Breast epithelium (tissue), 4 donors: ENCODE measurements around the gene TMTC3. TPM values are rescaled to one million over a fixed set of nuclear protein-coding genes. Genes with fewer than 3 reads are reported as not detected.

ENCODE experiments used
- DNase-seq, 2 donors: peaks; one replicate each; pipeline ENCODE4 v3.0.0-alpha.2; 2019; ENCODE audit warnings: low spot score in 2 of 2
- H3K27ac ChIP-seq, 2 donors: fragments of 200-600 bp; sonication (generic) in 1 of 2; one replicate each; pipeline ENCODE4 v1.5.1; 2016 to 2019; ENCODE audit warnings: mild to moderate bottlenecking in 1 of 2
- H3K27me3 ChIP-seq, 2 donors: fragments of 200-600 bp; sonication (generic) in 1 of 2; one replicate each; pipeline versions ENCODE4 v1.5.1 to v1.6.0; 2017 to 2019; ENCODE audit warnings: control low read depth in 1 of 2, mild to moderate bottlenecking in 1 of 2
- H3K36me3 ChIP-seq: fragments of 200-600 bp; one replicate; pipeline ENCODE4 v1.5.1; 2019
- H3K4me1 ChIP-seq, 2 donors: fragments of 200-600 bp; sonication (generic); one replicate each; pipeline ENCODE4 v1.5.1; 2016 to 2019; ENCODE audit warnings: control low read depth in 1 of 2
- H3K4me3 ChIP-seq, 3 donors: fragments of 200-600 bp; sonication (generic); 1 replicate in 2 of 3; 2 replicates in 1 of 3; pipeline ENCODE4 v1.5.1; 2016 to 2019; ENCODE audit warnings: mild to moderate bottlenecking in 3 of 3, moderate library complexity in 2 of 3
- H3K9me3 ChIP-seq, 2 donors: fragments of 200-600 bp; sonication (generic) in 1 of 2; one replicate each; pipeline ENCODE4 v1.5.1; 2016 to 2019; ENCODE audit warnings: control low read depth in 1 of 2
- CTCF ChIP-seq, 3 donors: fragments of 450-650 bp; IDR thresholded peaks; one replicate each; pipeline ENCODE4 v1.5.1; 2016 to 2017; ENCODE audit warnings: antibody characterized with exemption in 3 of 3, mild to moderate bottlenecking in 3 of 3, moderate library complexity in 3 of 3
- POLR2A ChIP-seq: fragments of 450-650 bp; IDR thresholded peaks from one replicate; pipeline ENCODE4 v1.6.1; 2016; ENCODE audit warnings: antibody characterized with exemption, mild to moderate bottlenecking, moderate library complexity
- POLR2AphosphoS5 ChIP-seq, 3 donors: sonication (generic); formaldehyde crosslinking; IDR thresholded peaks; one replicate each; pipeline ENCODE4 v1.6.1; 2017; ENCODE audit warnings: antibody characterized with exemption in 3 of 3
- intact Hi-C: fragments of 100-400 bp; cut with DNase I; formaldehyde crosslinking; loops from one replicate; pipeline ENCODE4 v1.15.1; 2023; ENCODE audit warnings: low total_unique reads
- total RNA-seq, 3 donors: library from RNA; depleted of rRNA; stranded (reverse); fragments of >200 nt; gene quantifications; one replicate each; pipeline ENCODE4 v1.1.0, GENCODE V29; 2016

The TMTC3 gene
- total RNA-seq, 3 donors from 2014 or later = 14.7 to 20.6 (median 20.2) TPM

GRCh38 chr12:88235183-88235833 lies 93.2 kb downstream of the TMTC3 start:
- intact Hi-C loops = no loop called here
- H3K9me3 ChIP-seq = no peaks in the 10 kb centered on the region
- no peak overlapping the region for H3K4me3 ChIP-seq
- no peak overlapping the region for H3K27ac ChIP-seq
- H3K36me3 ChIP-seq = no peaks in the 10 kb centered on the region
- H3K27me3 ChIP-seq = no peaks in the 10 kb centered on the region
- no peak for DNase-seq
- no peaks in the 10 kb centered on the region for H3K4me1 ChIP-seq
- no peak for TF ChIP-seq CTCF (IDR thresholded peaks at IDR 0.05)

- no peak for TF ChIP-seq CTCF (IDR thresholded peaks at IDR 0.05)
- TF ChIP-seq POLR2AphosphoS5 (IDR thresholded peaks at IDR 0.05) = no peak
- no peak for TF ChIP-seq POLR2A
- Histone ChIP-seq H3K9me3 (no peaks in the 10 kb centered on the region), H3K4me3 (no peak overlapping the region), H3K27me3 (no peaks in the 10 kb centered on the region), H3K27ac (no peak overlapping the region), H3K4me1 (no peaks in the 10 kb centered on the region), H3K36me3 (no peaks in the 10 kb centered on the region)
- intact Hi-C loops = no loop called here
- DNase-seq = no peak
Observed at GRCh38 chr12:88237954-88238353, 95.8 kb downstream of the TMTC3 start.

GRCh38 chr12:88238406-88238805 lies 96.3 kb downstream of the TMTC3 start:
- H3K4me3 ChIP-seq = no peak overlapping the region
- no peaks in the 10 kb centered on the region for H3K9me3 ChIP-seq
- DNase-seq = no peak
- no peaks in the 10 kb centered on the region for H3K4me1 ChIP-seq
- H3K36me3 ChIP-seq = no peaks in the 10 kb centered on the region
- no peak for TF ChIP-seq POLR2A
- no peak for TF ChIP-seq POLR2AphosphoS5 (IDR thresholded peaks at IDR 0.05)
- TF ChIP-seq CTCF (IDR thresholded peaks at IDR 0.05) = no peak
- no peak overlapping the region for H3K27ac ChIP-seq
- no peaks in the 10 kb centered on the region for H3K27me3 ChIP-seq
- intact Hi-C loops = no loop called here

- no peaks in the 10 kb centered on the region for H3K4me1 ChIP-seq
- no peak for DNase-seq
- TF ChIP-seq POLR2AphosphoS5 (IDR thresholded peaks at IDR 0.05) = no peak
- H3K27me3 ChIP-seq = no peaks in the 10 kb centered on the region
- H3K27ac ChIP-seq = peak overlapping the region; percentile 33 to 78
- H3K4me3 ChIP-seq = no peak overlapping the region
- intact Hi-C loops = no loop called here
- H3K36me3 ChIP-seq = no peaks in the 10 kb centered on the region
- H3K9me3 ChIP-seq = no peaks in the 10 kb centered on the region
Observed at GRCh38 chr12:88241862-88242570, 99.9 kb downstream of the TMTC3 start.

- H3K27ac ChIP-seq = peak overlapping the region; percentile 33 to 78
- intact Hi-C loops = no loop called here
Observed at GRCh38 chr12:88242571-88242925, 100.4 kb downstream of the TMTC3 start.

More at GRCh38 chr12:88242571-88242925, 100.4 kb downstream of the TMTC3 start:
- H3K27me3 ChIP-seq = no peaks in the 10 kb centered on the region
- H3K36me3 ChIP-seq = no peaks in the 10 kb centered on the region
- TF ChIP-seq POLR2AphosphoS5 (IDR thresholded peaks at IDR 0.05) = peak in 1 of 3 donors; percentile 15
- TF ChIP-seq CTCF (IDR thresholded peaks at IDR 0.05) = no peak
- no peak for TF ChIP-seq POLR2A
- H3K4me1 ChIP-seq = no peaks in the 10 kb centered on the region
- H3K4me3 ChIP-seq = no peak overlapping the region
- H3K9me3 ChIP-seq = no peaks in the 10 kb centered on the region
- no peak for DNase-seq
